HG03103 (cell line): ENCODE data around the gene FOXC1.

ENCODE experiments used
- ATAC-seq: cut with Tn5 transposase; IDR thresholded peaks from one replicate; pipeline ENCODE4 v1.9.1; 2021; ENCODE audit warnings: low read depth; ENCODE audit not compliant: unreplicated experiment

Gene FOXC1

GRCh38 chr6:1611572-1612298 is 2.0 kb downstream of the FOXC1 start:
- no peak for ATAC-seq

DNA sequence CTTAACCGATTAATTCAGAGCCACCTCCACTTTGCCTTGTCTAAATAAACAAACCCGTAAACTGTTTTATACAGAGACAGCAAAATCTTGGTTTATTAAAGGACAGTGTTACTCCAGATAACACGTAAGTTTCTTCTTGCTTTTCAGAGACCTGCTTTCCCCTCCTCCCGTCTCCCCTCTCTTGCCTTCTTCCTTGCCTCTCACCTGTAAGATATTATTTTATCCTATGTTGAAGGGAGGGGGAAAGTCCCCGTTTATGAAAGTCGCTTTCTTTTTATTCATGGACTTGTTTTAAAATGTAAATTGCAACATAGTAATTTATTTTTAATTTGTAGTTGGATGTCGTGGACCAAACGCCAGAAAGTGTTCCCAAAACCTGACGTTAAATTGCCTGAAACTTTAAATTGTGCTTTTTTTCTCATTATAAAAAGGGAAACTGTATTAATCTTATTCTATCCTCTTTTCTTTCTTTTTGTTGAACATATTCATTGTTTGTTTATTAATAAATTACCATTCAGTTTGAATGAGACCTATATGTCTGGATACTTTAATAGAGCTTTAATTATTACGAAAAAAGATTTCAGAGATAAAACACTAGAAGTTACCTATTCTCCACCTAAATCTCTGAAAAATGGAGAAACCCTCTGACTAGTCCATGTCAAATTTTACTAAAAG is 2.7 kb downstream of the FOXC1 start:
- no peak for ATAC-seq

DNA sequence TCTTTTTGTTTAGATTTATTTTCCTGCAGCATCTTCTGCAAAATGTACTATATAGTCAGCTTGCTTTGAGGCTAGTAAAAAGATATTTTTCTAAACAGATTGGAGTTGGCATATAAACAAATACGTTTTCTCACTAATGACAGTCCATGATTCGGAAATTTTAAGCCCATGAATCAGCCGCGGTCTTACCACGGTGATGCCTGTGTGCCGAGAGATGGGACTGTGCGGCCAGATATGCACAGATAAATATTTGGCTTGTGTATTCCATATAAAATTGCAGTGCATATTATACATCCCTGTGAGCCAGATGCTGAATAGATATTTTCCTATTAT is 3.2 kb downstream of the FOXC1 start:
- ATAC-seq = no peak

DNA sequence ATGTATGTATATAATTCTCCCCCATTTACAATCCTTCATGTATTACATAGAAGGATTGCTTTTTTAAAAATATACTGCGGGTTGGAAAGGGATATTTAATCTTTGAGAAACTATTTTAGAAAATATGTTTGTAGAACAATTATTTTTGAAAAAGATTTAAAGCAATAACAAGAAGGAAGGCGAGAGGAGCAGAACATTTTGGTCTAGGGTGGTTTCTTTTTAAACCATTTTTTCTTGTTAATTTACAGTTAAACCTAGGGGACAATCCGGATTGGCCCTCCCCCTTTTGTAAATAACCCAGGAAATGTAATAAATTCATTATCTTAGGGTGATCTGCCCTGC is 3.6 kb downstream of the FOXC1 start:
- no peak for ATAC-seq

DNA sequence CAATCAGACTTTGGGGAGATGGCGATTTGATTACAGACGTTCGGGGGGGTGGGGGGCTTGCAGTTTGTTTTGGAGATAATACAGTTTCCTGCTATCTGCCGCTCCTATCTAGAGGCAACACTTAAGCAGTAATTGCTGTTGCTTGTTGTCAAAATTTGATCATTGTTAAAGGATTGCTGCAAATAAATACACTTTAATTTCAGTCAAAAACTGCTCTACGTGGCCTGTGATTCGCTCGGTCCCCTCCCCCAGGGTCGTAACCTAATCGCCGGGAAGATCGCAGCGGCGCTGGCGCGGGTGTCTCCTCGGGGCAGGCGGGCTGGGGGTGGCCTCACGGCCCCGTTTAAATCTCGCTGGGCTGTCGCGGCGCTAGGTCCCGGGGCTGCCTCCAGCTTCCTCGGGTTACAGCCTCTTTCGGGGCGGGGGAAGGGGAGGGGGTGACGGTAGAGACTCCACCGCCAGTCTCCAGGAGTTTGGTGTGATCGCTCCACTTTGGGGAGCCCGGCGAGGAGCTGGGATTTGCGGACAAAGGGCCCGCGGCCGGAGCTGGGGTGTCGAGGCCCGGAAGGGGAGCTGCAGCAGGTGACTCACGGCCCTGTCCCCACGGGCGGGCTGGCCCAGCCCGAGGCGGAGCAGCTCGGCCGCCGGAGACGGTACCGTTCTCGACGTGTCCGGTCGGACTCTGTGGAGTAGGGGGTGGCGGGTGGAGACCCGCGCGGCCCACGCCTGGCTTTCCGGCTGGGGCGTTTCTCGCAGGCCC is 4.2 kb downstream of the FOXC1 start:
- no peak for ATAC-seq

GRCh38 chr6:1614448-1615150 is 4.9 kb downstream of the FOXC1 start:
- no peak for ATAC-seq

DNA sequence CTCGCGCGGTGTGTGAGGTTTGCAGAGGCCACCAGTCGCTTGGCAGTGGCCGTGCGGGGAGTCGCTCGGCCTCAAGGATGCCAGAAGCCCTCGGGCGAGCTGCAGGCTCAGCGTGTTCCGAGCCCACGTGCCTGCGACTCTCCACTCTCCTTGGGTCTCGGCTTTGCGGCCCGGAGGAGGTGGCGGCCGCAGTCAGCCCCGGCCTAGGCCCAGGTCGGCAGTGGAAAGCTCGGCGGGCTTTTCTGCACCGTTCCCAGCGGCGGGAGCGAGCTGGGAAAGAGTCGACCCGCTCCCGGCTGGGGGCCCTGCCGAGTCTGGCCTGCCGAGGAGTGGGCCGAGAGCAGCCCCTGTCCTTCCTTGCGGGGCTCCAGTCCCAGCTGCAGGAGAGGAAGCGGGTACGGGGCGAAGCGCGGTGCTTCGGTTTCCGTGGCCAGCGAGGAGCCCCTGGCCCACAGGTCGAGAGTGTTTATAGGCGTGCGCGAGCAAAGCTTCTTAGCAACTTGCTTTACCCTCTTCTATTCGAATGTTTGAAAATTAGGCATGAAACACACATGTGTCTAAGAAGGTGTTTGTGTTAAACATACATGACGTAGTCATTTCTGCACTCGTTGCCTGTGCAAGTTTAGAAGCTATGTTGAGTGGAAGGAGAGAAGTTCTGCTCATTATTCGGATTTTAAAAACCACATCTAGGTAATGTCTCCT is 5.6 kb downstream of the FOXC1 start:
- no peak for ATAC-seq

- ATAC-seq = no peak
These were observed 6.2 kb downstream of the FOXC1 start for GRCh38 chr6:1615853-1616420.

DNA sequence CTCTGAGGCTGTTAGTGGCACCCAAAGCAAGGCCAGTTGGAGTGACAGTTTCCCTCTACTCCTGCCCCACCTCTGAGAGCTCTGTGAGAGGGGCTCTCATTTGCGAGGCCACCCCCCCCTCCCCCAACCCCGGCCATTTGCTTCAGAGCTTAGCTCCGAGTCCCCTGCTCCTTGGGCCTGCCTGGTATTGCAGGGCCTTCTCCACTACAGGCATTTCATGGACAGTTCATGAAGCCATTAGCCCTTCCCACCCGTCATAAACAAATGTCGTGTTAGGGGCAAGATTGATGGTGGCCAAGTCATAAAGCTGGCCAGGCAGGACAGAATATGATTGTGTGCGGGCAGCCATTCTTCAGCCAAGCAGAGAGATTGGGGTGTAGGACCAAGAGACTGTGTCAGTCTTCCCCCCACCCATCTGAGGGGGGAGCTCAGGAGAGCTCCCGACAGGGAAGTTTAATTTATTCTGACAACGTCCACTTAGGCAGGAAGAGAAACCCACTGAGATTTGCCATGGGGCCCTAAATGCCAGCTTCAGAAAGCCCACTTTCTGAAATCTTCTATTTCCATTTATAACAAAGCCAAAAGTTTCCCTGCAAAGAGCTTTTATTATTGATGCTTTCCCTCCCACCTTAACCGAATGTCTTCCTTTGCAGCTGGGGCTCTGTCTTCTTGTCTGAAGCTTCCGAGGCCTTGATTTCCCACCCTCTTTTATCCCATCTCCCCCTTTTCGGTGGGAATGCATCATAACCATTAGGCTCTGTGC is 7.2 kb downstream of the FOXC1 start:
- ATAC-seq = no peak

GRCh38 chr6:1617466-1618310 is 8.0 kb downstream of the FOXC1 start:
- ATAC-seq = no peak

GRCh38 chr6:1618311-1619097 is 8.8 kb downstream of the FOXC1 start:
- ATAC-seq = no peak

DNA sequence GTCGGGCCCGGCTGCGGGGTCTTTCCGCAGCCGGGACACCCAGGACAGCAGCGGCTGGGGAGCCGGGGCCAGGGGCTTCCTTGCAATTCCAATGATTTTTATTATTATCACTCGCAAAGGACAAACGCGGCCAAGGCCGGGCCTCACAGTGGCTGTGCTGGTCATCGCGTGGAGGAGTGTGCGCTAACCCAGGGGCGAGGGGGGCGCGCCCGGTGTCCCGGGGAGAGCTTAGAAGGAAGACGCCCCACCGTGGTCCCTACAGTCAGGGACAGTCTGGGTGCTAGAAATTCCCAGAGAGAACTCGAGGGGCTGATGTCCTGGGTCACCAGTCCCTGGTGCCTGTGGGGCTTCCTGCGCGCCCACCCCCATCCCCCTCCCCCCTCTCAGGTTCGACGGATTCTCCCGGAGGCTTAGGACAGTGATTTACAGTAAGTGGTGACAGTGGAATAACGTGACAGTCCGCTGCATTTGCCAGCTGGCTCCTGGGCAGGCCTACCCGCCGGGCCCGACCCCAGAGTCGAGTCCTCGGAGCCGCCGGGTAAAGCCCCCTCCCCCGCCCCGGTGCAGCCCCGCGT is 9.5 kb downstream of the FOXC1 start:
- ATAC-seq = no peak

DNA sequence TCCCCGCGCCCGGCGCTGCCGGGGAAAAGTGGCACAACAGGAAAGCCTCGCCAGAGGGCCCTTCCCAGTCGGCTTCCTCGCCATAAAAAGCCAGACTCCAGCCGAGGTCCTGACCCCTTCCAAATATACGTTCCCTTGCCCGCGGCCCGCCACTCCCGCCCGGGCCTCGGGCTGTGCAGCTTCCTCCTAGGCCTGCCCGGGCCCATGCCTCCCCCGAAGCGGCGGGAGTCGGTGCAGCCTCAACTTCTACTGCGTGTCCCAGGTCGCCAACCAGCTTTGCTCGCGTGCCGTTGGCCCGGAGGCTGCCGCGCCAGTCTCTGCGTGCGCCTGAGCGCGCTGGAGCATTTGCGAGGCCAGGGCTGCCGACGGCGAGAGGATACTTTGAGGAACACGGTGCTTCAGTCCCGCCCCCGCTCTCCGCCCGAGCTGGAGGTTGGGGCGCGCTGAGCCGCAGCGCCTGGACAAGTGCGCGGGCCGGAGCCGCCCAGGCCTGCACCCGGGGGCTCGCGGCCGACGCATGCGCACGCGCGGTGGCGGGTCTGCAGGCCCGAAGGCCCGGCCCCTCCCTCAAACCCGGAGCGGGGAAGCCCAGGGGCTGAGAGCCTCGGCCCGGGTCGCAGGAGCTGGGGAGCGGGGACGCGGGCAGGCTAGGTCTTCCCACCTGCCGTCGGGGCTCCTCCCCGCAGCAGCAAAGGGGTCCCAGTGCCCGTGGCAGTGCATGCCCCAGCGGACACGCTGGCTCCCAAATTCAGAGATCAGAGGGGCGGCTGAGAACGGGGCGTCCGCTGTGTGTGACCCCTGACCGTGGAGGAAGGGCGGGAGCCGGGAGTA is 10.2 kb downstream of the FOXC1 start:
- no peak for ATAC-seq

DNA sequence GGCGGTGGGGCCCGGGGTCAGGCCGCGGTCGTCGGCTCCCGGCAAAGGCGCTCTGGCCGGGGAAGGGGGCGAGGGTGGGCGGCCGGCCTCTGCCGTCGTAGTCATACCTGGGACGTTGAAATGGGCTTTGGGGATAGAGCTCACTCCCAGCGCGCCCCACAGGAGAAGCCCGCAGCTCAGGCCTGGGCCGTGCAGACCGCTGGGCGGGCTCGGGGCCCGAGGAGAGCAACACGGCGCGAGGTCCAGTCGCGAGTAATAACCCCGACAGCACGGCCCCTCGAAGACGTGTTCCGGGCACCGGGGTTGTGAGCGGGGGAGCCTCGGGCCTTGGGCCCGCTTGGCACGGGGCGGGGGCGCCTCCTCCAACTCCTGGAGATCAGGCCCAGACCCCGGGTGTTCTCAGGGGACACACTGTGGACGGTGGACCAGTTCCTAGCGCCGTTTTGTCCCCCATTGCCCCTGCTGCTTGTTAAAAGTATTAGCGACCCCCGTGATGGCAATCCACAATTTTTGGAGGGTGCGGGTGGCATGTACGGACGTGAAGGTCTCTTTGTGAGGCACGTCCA is 10.9 kb downstream of the FOXC1 start:
- ATAC-seq = no peak

GRCh38 chr6:1621070-1621701 is 11.5 kb downstream of the FOXC1 start:
- no peak for ATAC-seq
